Colonic mucosa (tissue), 2 donors: ENCODE results near the gene PPP1R7. TPM values are rescaled to one million over a fixed set of nuclear protein-coding genes. Genes with fewer than 3 reads are reported as not detected.

Experiments used
- total RNA-seq, 2 donors: library from RNA; stranded (reverse); fragmentation: NEBNext Ultra II Directional in 1 of 2; extraction: Animal tissue kit (Norgen Biotek cat#: 25700) in 1 of 2; gene quantifications; one replicate each; pipeline ENCODE4 v1.2.1, GENCODE V29; 2021
- donor health status: DM: no; HTN: no; CAD: no.
- donor health status: DM: no; HTN: no; CAD: no.

Gene PPP1R7
- total RNA-seq, 2 donors from 2014 or later = 74.7 to 77.8 TPM

Other genes with a start within 250 kb of the PPP1R7 start
- under 1 TPM in 1 of 2 donors, not detected in 1; 0.05 TPM for gene CROCC2, start 244.1 kb upstream of the PPP1R7 start, total RNA-seq
- gene SNED1, start 151.8 kb upstream of the PPP1R7 start, total RNA-seq = 1 to 10 TPM; 4.6 TPM
- gene MTERF4, start 48.2 kb upstream of the PPP1R7 start, total RNA-seq = 10 to 100 TPM; 20.2 to 25.5 TPM
- gene PASK, start 995 bp upstream of the PPP1R7 start, total RNA-seq = 10 to 100 TPM in 1 of 2 donors, 1 to 10 TPM in 1; 5.6 to 39.2 TPM
- 10 to 100 TPM; 41.4 to 55.0 TPM for gene ANO7, start 38.2 kb downstream of the PPP1R7 start, total RNA-seq
- gene HDLBP, start 165.2 kb downstream of the PPP1R7 start, total RNA-seq = 100 to 1,000 TPM; 483 to 625 TPM
- 100 to 1,000 TPM; 196 to 244 TPM for gene SEPTIN2, start 165.5 kb downstream of the PPP1R7 start, total RNA-seq
- 100 to 1,000 TPM; 107 to 122 TPM for gene FARP2, start 205.8 kb downstream of the PPP1R7 start, total RNA-seq